K562 (cell line): ENCODE measurements around the gene RAB31. TPM values are rescaled to one million over a fixed set of nuclear protein-coding genes. Genes with fewer than 3 reads are reported as not detected.

ENCODE experiments used
- CBFA2T2 ChIP-seq: fragments of 450-650 bp; conservative IDR thresholded peaks from 2 replicates; pipeline ENCODE4 v1.6.1; 2017; ENCODE audit warnings: mild to moderate bottlenecking
- E2F6 ChIP-seq, 2 experiments: IDR thresholded peaks; 2 replicates each; pipeline ENCODE4 v1.6.1; 2011; ENCODE audit warnings: borderline replicate concordance in 1 of 2, control low read depth in 1 of 2, low read depth in 1 of 2, low read length in 1 of 2, mild to moderate bottlenecking in 1 of 2, mixed read lengths in 1 of 2, moderate library complexity in 1 of 2; ENCODE audit not compliant: insufficient read depth in 1 of 2, insufficient read length in 1 of 2, poor library complexity in 1 of 2, severe bottlenecking in 1 of 2; ENCODE audit errors: extremely low read depth in 1 of 2
- ETV6 ChIP-seq, 3 experiments: fragments of 150-350 bp in 1 of 3; sonication (generic) in 1 of 3; formaldehyde crosslinking in 1 of 3; IDR thresholded peaks; 2 replicates each; pipeline versions ENCODE4 v1.6.1 to v1.8.0; 2014 to 2022; ENCODE audit warnings: borderline replicate concordance in 2 of 3, low read depth in 2 of 3, antibody characterized with exemption in 1 of 3, low read length in 1 of 3, mild to moderate bottlenecking in 1 of 3, missing genetic modification reagents in 1 of 3
- JUN ChIP-seq, 2 experiments: sonication (generic) in 1 of 2; formaldehyde crosslinking in 1 of 2; IDR thresholded peaks; 2 replicates each; pipeline versions ENCODE4 v1.6.1 to v1.8.0; 2012 to 2022; ENCODE audit warnings: borderline replicate concordance in 2 of 2, mild to moderate bottlenecking in 2 of 2, improper control_type of control experiment in 1 of 2, low read depth in 1 of 2, low read length in 1 of 2, missing genetic modification reagents in 1 of 2
- KAT8 ChIP-seq: fragments of 450-650 bp; IDR thresholded peaks from 2 replicates; pipeline ENCODE4 v1.6.1; 2016; ENCODE audit warnings: low read depth, mild to moderate bottlenecking
- NFE2 ChIP-seq: IDR thresholded peaks from 2 replicates; pipeline ENCODE4 v1.6.1; 2014; ENCODE audit warnings: antibody characterized with exemption, low read depth
- NR2C1 ChIP-seq, 2 experiments: fragments of 450-650 bp; IDR thresholded peaks; 2 replicates each; pipeline ENCODE4 v1.6.1; 2017; ENCODE audit warnings: mild to moderate bottlenecking in 2 of 2, antibody characterized with exemption in 1 of 2, inconsistent platforms in 1 of 2, missing compliant biosample characterization in 1 of 2, missing genetic modification characterization in 1 of 2
- SAFB ChIP-seq: fragments of 200-400 bp; formaldehyde crosslinking; IDR thresholded peaks from 2 replicates; pipeline ENCODE4 v1.6.1; 2017; ENCODE audit warnings: low read depth, low read length, borderline replicate concordance
- SIN3A ChIP-seq, 2 experiments: fragments of 150-350 bp in 1 of 2; IDR thresholded peaks; 2 replicates each; pipeline ENCODE4 v1.6.1; 2011 to 2016; ENCODE audit warnings: borderline replicate concordance in 2 of 2, low read depth in 2 of 2, low read length in 2 of 2, mild to moderate bottlenecking in 2 of 2, moderate library complexity in 2 of 2; ENCODE audit not compliant: control insufficient read depth in 1 of 2
- SMAD1 ChIP-seq: fragments of 150-350 bp; IDR thresholded peaks from 2 replicates; pipeline ENCODE4 v1.6.1; 2014; ENCODE audit warnings: low read length, low read depth; ENCODE audit not compliant: partially characterized antibody
- ZKSCAN8 ChIP-seq: fragments of 200-800 bp; sonication (Bioruptor generic); IDR thresholded peaks from 2 replicates; pipeline ENCODE4 v1.6.1; 2016; ENCODE audit warnings: missing genetic modification characterization, missing compliant biosample characterization
- ZNF133 ChIP-seq: fragments of 250-450 bp; sonication (Bioruptor Pico); IDR thresholded peaks from 2 replicates; pipeline ENCODE4 v1.4.0; 2020; ENCODE audit warnings: mild to moderate bottlenecking
- ZNF766 ChIP-seq: fragments of 200-800 bp; sonication (Bioruptor generic); conservative IDR thresholded peaks from 2 replicates; pipeline ENCODE4 v1.6.1; 2016; ENCODE audit warnings: missing genetic modification characterization, missing compliant biosample characterization
- polyA plus RNA-seq, 8 experiments: library from polyadenylated mRNA; depleted of rRNA in 4 of 8; stranded (reverse) in 5 of 8; unstranded in 3 of 8; fragments of >200 nt; fragmentation: Nextera tagmentation in 2 of 8; fragmentation: Illumina TruSeq in 1 of 8; extraction: Ambion mirVana in 2 of 8; extraction: Trizol in 1 of 8; gene quantifications; 2 replicates each; pipeline versions ENCODE4 v1.2.1 to v1.2.3, GENCODE V29; 2011 to 2014; ENCODE audit warnings: inconsistent platforms in 1 of 8, missing spikeins in 1 of 8
- total RNA-seq, 7 experiments: library from RNA; depleted of rRNA in 6 of 7; stranded (reverse); fragments of >200 nt in 6 of 7; fragmentation: Illumina TruSeq in 2 of 7; extraction: Trizol in 2 of 7; gene quantifications; 2 replicates each; pipeline versions ENCODE4 v1.2.1 to v1.2.3, GENCODE V29; 2011 to 2021; ENCODE audit warnings: low replicate concordance in 1 of 7
- TF ChIP-seq, protein P1 (sequence below): fragments of 450-650 bp; conservative IDR thresholded peaks from 2 replicates; pipeline ENCODE4 v1.6.1; 2016; ENCODE audit warnings: missing genetic modification characterization, low read depth, mild to moderate bottlenecking, control low read depth, missing compliant biosample characterization
- TF ChIP-seq, protein P2 (sequence below): fragments of 250-450 bp; sonication (Bioruptor Pico); IDR thresholded peaks from 2 replicates; pipeline ENCODE4 v1.5.0; 2020; ENCODE audit warnings: mild to moderate bottlenecking

RAB31 gene
- total and polyA plus RNA-seq, 9 of the 15 experiments (the other 6 are each of a cell fraction or from before 2014, with no cell fraction given): 20.7 to 70.4 (median 41.3) TPM

GRCh38 chr18:9876212-9876866 lies 168.2 kb downstream of the RAB31 start (continued):
- no peak for TF ChIP-seq JUN (IDR thresholded peaks at IDR 0.05; ENCODE audit: borderline replicate concordance, low read depth, low read length)
- no peak for TF ChIP-seq JUN (CRISPR knock-in tag; IDR thresholded peaks at IDR 0.05; ENCODE audit: borderline replicate concordance)
- TF ChIP-seq, protein P1, sequence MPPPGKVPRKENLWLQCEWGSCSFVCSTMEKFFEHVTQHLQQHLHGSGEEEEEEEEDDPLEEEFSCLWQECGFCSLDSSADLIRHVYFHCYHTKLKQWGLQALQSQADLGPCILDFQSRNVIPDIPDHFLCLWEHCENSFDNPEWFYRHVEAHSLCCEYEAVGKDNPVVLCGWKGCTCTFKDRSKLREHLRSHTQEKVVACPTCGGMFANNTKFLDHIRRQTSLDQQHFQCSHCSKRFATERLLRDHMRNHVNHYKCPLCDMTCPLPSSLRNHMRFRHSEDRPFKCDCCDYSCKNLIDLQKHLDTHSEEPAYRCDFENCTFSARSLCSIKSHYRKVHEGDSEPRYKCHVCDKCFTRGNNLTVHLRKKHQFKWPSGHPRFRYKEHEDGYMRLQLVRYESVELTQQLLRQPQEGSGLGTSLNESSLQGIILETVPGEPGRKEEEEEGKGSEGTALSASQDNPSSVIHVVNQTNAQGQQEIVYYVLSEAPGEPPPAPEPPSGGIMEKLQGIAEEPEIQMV: no peak
- peak in 1 of 2 experiments; percentile 47; a peak in 1 of 4 replicates for TF ChIP-seq SIN3A (IDR thresholded peaks at IDR 0.05; ENCODE audit: borderline replicate concordance in 2 of 2, control insufficient read depth in 1 of 2, low read depth in 2 of 2, low read length in 2 of 2)
- no peak for TF ChIP-seq ZNF766
- TF ChIP-seq ETV6 (IDR thresholded peaks at IDR 0.05; ENCODE audit: borderline replicate concordance in 1 of 2, low read depth in 2 of 2, low read length in 1 of 2): no peak
- no peak for TF ChIP-seq ETV6 (CRISPR knock-in tag; IDR thresholded peaks at IDR 0.05; ENCODE audit: borderline replicate concordance)
- no peak for TF ChIP-seq NFE2
- TF ChIP-seq ZNF133 (CRISPR knock-in tag): no peak
- TF ChIP-seq, protein P2, sequence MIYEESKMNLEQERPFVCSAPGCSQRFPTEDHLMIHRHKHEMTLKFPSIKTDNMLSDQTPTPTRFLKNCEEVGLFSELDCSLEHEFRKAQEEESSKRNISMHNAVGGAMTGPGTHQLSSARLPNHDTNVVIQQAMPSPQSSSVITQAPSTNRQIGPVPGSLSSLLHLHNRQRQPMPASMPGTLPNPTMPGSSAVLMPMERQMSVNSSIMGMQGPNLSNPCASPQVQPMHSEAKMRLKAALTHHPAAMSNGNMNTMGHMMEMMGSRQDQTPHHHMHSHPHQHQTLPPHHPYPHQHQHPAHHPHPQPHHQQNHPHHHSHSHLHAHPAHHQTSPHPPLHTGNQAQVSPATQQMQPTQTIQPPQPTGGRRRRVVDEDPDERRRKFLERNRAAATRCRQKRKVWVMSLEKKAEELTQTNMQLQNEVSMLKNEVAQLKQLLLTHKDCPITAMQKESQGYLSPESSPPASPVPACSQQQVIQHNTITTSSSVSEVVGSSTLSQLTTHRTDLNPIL: no peak
- TF ChIP-seq SMAD1: no peak
- no peak for TF ChIP-seq ZKSCAN8
- TF ChIP-seq E2F6 (IDR thresholded peaks at IDR 0.05; ENCODE audit: borderline replicate concordance in 1 of 2, extremely low read depth in 1 of 2, insufficient read depth in 1 of 2, insufficient read length in 1 of 2, low read depth in 1 of 2, low read length in 1 of 2, poor library complexity in 1 of 2, severe bottlenecking in 1 of 2): no peak
- TF ChIP-seq NR2C1 (IDR thresholded peaks at IDR 0.05): no peak
- 0 out of 2 replicates have a peak, but pooled peaks have one; percentile 25 for TF ChIP-seq NR2C1 (tag; IDR thresholded peaks at IDR 0.05)
- TF ChIP-seq CBFA2T2: no peak
- no peak; the same call in 1 of the 2 replicates for TF ChIP-seq KAT8
- TF ChIP-seq SAFB: no peak
- TF ChIP-seq, all 486 proteins: peak for 32
